Prostate gland (tissue), 2 donors: ENCODE measurements around the gene CIT. TPM values are rescaled to one million over a fixed set of nuclear protein-coding genes. Genes with fewer than 3 reads are reported as not detected.

Experiments used
- DNase-seq: peaks from one replicate; pipeline ENCODE4 v3.0.0-alpha.2; 2019; ENCODE audit warnings: low spot score
- H3K27ac ChIP-seq, 2 donors: fragments of 200-600 bp; sonication (generic); 2 replicates each; pipeline ENCODE4 v1.5.1; 2017 to 2019
- H3K27me3 ChIP-seq: fragments of 200-600 bp; sonication (generic); replicated peaks from 2 replicates; pipeline ENCODE4 v1.5.1; 2019; ENCODE audit not compliant: insufficient read depth
- H3K36me3 ChIP-seq, 2 donors: fragments of 200-600 bp; sonication (generic); 1 replicate in 1 of 2; 2 replicates in 1 of 2; pipeline versions ENCODE4 v1.5.1 to v1.8.1; 2017 to 2019
- H3K4me1 ChIP-seq: fragments of 200-600 bp; sonication (generic); replicated peaks from 2 replicates; pipeline ENCODE4 v1.5.1; 2019
- H3K4me3 ChIP-seq, 2 donors: fragments of 200-600 bp; sonication (generic); 2 replicates each; pipeline ENCODE4 v1.5.1; 2017 to 2019
- H3K9me3 ChIP-seq: fragments of 200-600 bp; sonication (generic); 2 replicates; pipeline ENCODE4 v1.5.1; 2017
- POLR2A ChIP-seq: fragments of 450-650 bp; IDR thresholded peaks from one replicate; pipeline ENCODE4 v1.6.1; 2016; ENCODE audit warnings: antibody characterized with exemption, mild to moderate bottlenecking
- POLR2AphosphoS5 ChIP-seq: sonication (generic); formaldehyde crosslinking; IDR thresholded peaks from one replicate; pipeline ENCODE4 v1.6.1; 2017; ENCODE audit warnings: antibody characterized with exemption
- WGBS: methylation state at CpG from one replicate; pipeline ENCODE4 v1.1.5; 2018; 5-methylcytosine and 5-hydroxymethylcytosine counted together
- intact Hi-C: fragments of 100-400 bp; cut with DNase I; formaldehyde crosslinking; loops from one replicate; pipeline ENCODE4 v1.14.2; 2022
- total RNA-seq, 2 donors: library from RNA; depleted of rRNA; stranded (reverse); fragments of >200 nt; gene quantifications; one replicate each; pipeline ENCODE4 v1.1.0, GENCODE V29; 2016
- TF ChIP-seq, protein P1 (sequence below), 4 experiments: fragments of 200-600 bp in 2 of 4; fragments of 450-650 bp in 2 of 4; sonication (generic) in 2 of 4; IDR thresholded peaks; 1 replicate in 3 of 4; 2 replicates in 1 of 4; pipeline ENCODE4 v1.5.1; 2016 to 2019; ENCODE audit warnings: antibody characterized with exemption in 4 of 4, mild to moderate bottlenecking in 2 of 4, moderate library complexity in 2 of 4

Gene CIT, protein sequence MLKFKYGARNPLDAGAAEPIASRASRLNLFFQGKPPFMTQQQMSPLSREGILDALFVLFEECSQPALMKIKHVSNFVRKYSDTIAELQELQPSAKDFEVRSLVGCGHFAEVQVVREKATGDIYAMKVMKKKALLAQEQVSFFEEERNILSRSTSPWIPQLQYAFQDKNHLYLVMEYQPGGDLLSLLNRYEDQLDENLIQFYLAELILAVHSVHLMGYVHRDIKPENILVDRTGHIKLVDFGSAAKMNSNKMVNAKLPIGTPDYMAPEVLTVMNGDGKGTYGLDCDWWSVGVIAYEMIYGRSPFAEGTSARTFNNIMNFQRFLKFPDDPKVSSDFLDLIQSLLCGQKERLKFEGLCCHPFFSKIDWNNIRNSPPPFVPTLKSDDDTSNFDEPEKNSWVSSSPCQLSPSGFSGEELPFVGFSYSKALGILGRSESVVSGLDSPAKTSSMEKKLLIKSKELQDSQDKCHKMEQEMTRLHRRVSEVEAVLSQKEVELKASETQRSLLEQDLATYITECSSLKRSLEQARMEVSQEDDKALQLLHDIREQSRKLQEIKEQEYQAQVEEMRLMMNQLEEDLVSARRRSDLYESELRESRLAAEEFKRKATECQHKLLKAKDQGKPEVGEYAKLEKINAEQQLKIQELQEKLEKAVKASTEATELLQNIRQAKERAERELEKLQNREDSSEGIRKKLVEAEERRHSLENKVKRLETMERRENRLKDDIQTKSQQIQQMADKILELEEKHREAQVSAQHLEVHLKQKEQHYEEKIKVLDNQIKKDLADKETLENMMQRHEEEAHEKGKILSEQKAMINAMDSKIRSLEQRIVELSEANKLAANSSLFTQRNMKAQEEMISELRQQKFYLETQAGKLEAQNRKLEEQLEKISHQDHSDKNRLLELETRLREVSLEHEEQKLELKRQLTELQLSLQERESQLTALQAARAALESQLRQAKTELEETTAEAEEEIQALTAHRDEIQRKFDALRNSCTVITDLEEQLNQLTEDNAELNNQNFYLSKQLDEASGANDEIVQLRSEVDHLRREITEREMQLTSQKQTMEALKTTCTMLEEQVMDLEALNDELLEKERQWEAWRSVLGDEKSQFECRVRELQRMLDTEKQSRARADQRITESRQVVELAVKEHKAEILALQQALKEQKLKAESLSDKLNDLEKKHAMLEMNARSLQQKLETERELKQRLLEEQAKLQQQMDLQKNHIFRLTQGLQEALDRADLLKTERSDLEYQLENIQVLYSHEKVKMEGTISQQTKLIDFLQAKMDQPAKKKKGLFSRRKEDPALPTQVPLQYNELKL (N-terminal part only)
- 10 to 100 TPM in 1 of 2 donors, 1 to 10 TPM in 1; 2.6 to 13.1 TPM for total RNA-seq

DNA sequence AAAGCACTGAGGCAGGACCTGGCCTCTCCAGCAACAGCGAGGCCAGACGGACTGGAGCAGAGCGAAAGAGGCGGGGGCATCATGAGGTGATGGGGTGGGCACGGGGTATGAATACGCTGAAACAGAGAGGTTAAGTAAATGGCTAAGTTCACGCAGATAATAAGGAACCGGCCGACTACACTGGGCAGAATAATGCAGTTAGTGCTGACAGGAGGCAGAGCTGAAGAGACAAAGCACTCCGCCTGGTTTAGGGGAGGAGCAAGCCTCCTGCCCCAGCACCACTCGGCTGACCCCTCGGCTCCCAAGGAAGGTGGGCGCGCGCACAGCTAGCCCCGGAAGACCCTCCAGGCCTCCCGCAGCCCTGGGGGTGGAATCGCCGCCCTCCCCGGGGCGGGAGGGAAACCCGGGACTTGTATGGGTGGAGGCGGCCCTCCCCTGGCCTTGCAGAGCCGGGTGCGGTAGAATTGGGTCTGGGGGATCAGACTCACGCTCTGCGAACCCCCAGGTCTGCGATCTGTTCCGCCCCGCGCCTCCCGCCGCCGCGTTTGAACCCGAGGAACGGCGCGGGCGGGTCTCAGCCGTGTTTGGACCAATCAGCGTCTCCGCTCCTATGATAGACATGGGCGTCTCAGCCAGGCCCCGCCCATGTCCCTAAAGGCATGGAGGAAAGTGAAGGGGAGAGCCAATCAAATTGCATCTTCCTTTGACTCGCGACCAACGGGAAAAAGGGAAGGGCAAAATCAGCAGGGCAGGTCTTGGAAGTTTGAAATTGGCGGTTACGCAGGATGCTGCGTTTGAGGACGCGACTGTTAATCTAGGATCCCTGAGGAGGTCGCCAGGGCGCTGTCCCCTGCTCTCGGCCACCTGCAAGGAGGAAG lies at the start of gene CIT:
CIT (minus strand) TSS at position 560 of the 878 bp plus-strand sequence. CDS start 1,152 bp downstream, outside the sequence.
- Histone ChIP-seq H3K27me3 (no peaks in the 10 kb centered on the region), H3K4me3 (peak within 1 kb of the TSS; percentile 60 to 63), H3K4me1 (no peaks in the 10 kb centered on the region), H3K36me3 (no peaks in the 10 kb centered on the region), H3K27ac (peak within 1 kb of the TSS in 1 of 2 donors; percentile 49), H3K9me3 (no peaks in the 10 kb centered on the region)
- WGBS: under 1% methylated on average over 44 of the region's 56 CpGs
- DNase-seq: peak; percentile 90
- intact Hi-C loops: no loop called here
- TF ChIP-seq POLR2AphosphoS5 (peak; percentile 89), POLR2A (no peak)

DNA sequence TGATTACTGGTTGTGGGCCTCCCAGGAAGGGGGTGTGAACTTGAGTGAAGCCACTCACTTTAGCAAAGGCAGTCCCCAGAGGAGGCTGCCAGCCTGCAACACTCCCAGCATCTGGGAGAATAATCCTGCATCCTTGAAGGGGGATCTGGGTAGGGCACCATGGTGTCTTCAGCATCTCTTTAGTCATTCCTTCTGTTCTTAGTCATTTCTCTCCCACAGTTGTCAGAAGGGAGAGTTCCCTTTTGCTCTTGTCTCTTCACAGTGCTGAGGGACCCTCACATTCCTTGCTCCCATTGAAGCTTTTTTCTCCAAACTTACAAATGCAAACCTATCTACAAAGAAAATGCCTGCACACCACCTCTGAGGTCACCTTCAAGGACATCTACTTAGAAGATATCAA lies 48.1 kb upstream of the CIT start:
- Histone ChIP-seq H3K9me3 (no peaks in the 10 kb centered on the region), H3K27me3 (no peaks in the 10 kb centered on the region), H3K4me3 (no peak overlapping the region), H3K4me1 (no peaks in the 10 kb centered on the region), H3K36me3 (no peaks in the 10 kb centered on the region), H3K27ac (no peak overlapping the region)
- intact Hi-C loops: no loop called here
- no peak for DNase-seq
- TF ChIP-seq, protein P1, sequence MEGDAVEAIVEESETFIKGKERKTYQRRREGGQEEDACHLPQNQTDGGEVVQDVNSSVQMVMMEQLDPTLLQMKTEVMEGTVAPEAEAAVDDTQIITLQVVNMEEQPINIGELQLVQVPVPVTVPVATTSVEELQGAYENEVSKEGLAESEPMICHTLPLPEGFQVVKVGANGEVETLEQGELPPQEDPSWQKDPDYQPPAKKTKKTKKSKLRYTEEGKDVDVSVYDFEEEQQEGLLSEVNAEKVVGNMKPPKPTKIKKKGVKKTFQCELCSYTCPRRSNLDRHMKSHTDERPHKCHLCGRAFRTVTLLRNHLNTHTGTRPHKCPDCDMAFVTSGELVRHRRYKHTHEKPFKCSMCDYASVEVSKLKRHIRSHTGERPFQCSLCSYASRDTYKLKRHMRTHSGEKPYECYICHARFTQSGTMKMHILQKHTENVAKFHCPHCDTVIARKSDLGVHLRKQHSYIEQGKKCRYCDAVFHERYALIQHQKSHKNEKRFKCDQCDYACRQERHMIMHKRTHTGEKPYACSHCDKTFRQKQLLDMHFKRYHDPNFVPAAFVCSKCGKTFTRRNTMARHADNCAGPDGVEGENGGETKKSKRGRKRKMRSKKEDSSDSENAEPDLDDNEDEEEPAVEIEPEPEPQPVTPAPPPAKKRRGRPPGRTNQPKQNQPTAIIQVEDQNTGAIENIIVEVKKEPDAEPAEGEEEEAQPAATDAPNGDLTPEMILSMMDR (IDR thresholded peaks at IDR 0.05): no peak
- TF ChIP-seq POLR2AphosphoS5 (no peak), POLR2A (no peak)

DNA sequence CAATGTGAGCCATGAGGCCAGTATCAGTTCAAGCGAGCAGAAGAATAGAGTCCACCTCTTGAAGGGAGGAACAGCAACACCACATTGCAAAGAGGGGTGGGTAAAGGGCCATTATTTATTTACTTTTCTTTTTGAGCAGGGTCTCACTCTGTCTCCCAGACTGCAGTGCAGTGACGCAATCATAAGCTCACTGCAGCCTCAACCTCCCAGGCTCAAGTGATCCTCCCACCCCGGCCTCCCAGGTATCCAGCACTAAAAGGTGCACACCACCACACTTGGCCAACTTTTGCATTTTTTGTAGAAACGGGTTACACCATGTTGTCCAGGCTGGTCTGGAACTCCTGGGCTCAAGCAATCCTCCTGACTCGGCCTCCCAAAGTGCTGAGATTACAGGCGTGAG lies 42.9 kb upstream of the CIT start:
- Histone ChIP-seq H3K9me3 (no peaks in the 10 kb centered on the region), H3K27me3 (no peaks in the 10 kb centered on the region), H3K4me3 (no peak overlapping the region), H3K36me3 (no peaks in the 10 kb centered on the region), H3K4me1 (no peaks in the 10 kb centered on the region), H3K27ac (no peak overlapping the region)
- no peak for DNase-seq
- TF ChIP-seq POLR2A (no peak), POLR2AphosphoS5 (no peak)
- TF ChIP-seq, protein P1 (IDR thresholded peaks at IDR 0.05): no peak
- 91% methylated on average over 6 of the region's 6 CpGs for whole genome bisulfite sequencing
- intact Hi-C loops: no loop called here

DNA sequence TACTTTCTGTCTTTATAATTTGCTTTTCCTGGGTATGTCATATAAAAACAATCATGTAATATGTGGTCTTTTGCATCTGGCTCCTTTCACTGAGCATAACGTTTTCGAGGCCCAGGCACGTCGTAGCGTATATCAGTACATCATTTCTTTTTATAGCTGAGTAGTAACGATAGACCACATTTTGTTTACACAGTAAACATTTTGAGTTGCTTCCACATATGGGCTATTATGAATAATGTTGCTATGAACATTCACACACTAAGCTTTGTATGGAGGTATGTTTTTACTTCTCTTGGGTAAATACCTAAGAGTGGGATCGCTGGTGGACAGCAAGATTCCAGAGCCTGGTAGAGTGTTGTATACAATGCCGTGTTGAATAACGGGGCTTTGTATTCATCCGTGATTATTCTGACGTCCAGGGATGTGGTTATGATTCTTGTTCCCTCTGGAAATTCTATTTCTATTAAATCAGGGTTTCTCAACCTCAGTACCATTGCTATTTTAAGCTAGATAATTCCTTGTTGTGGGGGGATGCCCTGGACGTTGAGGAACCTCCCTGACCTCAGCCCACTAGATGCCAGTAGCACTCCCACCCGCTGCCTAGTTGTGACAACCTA lies 38.9 kb upstream of the CIT start:
- no peak for DNase-seq
- no peaks in the 10 kb centered on the region for H3K36me3 ChIP-seq
- intact Hi-C loops: no loop called here
- no peak overlapping the region for H3K4me3 ChIP-seq
- no peaks in the 10 kb centered on the region for H3K27me3 ChIP-seq
- H3K9me3 ChIP-seq: no peaks in the 10 kb centered on the region
- WGBS: 54% methylated on average over 13 of the region's 13 CpGs
- no peaks in the 10 kb centered on the region for H3K4me1 ChIP-seq
- TF ChIP-seq, protein P1 (IDR thresholded peaks at IDR 0.05): no peak
- no peak for TF ChIP-seq POLR2AphosphoS5
- H3K27ac ChIP-seq: no peak overlapping the region
